GM18526 (cell line): Measurements from ENCODE around the gene LRRN4CL.

Experiments used
- POLR2A ChIP-seq: IDR thresholded peaks from 3 replicates; pipeline ENCODE4 v1.6.1; 2011; ENCODE audit not compliant: insufficient read length; ENCODE audit errors: extremely low read depth

The LRRN4CL gene

GRCh38 chr11:62713343-62713742 is 24.0 kb upstream of the LRRN4CL start:
- no peak for TF ChIP-seq POLR2A

- no peak for TF ChIP-seq POLR2A
These were observed 23.5 kb upstream of the LRRN4CL start for GRCh38 chr11:62712861-62713260.

GRCh38 chr11:62712276-62712812 is 23.0 kb upstream of the LRRN4CL start:
- no peak for TF ChIP-seq POLR2A

- TF ChIP-seq POLR2A, result no peak
These were observed 20.6 kb upstream of the LRRN4CL start for GRCh38 chr11:62710001-62710345.

GRCh38 chr11:62709247-62710000 is 20.1 kb upstream of the LRRN4CL start:
- peak; percentile 58 for TF ChIP-seq POLR2A

GRCh38 chr11:62708793-62709192 is 19.5 kb upstream of the LRRN4CL start:
- TF ChIP-seq POLR2A, result no peak

- no peak for TF ChIP-seq POLR2A
These were observed 19.1 kb upstream of the LRRN4CL start for GRCh38 chr11:62708392-62708791.

GRCh38 chr11:62707277-62707861 is 18.0 kb upstream of the LRRN4CL start, which contains the start of the genes BSCL2 and GNG3:
Gene BSCL2, minus strand, starts transcription at chr11:62707424. Its CDS starts 229 bp downstream, at chr11:62707195.
Gene GNG3, plus strand, starts transcription at chr11:62707676. Its CDS starts 620 bp downstream, at chr11:62708296.
- no peak for TF ChIP-seq POLR2A

- no peak for TF ChIP-seq POLR2A
These were observed 17.5 kb upstream of the LRRN4CL start for GRCh38 chr11:62706850-62707247.

GRCh38 chr11:62705880-62706849 is 16.8 kb upstream of the LRRN4CL start:
- peak; percentile 56 for TF ChIP-seq POLR2A

- TF ChIP-seq POLR2A, result no peak
These were observed 16.1 kb upstream of the LRRN4CL start for GRCh38 chr11:62705413-62705812.

- TF ChIP-seq POLR2A, result no peak
These were observed 12.9 kb upstream of the LRRN4CL start for GRCh38 chr11:62702246-62702645.

GRCh38 chr11:62694455-62695167 is 5.3 kb upstream of the LRRN4CL start:
- TF ChIP-seq POLR2A, result no peak

- no peak for TF ChIP-seq POLR2A
These were observed 839 bp downstream of the LRRN4CL start for GRCh38 chr11:62688491-62688890.
